ENCODE data around the gene DRD3.

DRD3 gene

DNA sequence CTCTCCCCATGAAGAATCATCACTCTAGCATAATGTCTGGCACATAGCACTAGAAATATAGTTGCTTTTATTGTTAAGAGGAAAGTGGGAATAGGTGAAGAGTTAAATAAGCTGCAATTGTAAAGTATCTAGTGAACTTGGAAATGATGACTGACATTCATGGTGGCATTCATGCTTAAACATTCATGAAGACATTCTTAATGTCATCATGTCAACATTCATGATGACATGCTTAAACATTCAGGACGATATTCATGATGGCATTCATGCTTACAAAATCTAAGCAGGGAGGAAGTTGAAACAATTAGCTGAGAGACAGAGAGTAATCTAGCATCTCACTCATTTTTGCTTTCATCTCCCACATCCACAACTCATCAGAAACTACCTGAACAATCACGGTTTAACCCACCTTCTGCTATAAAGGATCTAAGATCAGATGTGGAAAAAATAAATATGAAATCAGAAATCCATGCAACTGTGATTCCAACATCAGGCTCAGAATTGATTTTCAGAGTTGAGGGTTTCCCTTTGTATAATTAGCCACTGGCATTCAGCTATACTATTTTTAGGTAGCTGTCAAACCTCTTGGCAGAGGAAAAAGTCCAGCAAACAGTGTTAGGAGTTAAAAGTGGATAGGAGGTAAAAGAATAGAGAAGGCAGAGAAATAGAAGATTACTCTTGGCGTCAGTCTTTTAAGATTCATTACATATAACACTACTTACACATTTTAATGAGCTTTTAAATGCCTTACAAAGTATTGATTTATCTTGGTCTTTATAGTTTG is 3.5 kb downstream of the DRD3 start:
- H3K4me1 ChIP-seq, result no peaks in the 10 kb centered on the region
- no peak overlapping the region for H3K27ac ChIP-seq
- H3K36me3 ChIP-seq (ENCODE audit: control insufficient read depth, insufficient read depth, low read length), result no peaks in the 10 kb centered on the region
- no peaks in the 10 kb centered on the region for H3K79me2 ChIP-seq
- H3K27me3 ChIP-seq (ENCODE audit: control insufficient read depth, insufficient read depth, low read length), result no peaks in the 10 kb centered on the region
- H3K9ac ChIP-seq, result no peak overlapping the region
- no peak overlapping the region for H2AFZ ChIP-seq
- no peaks in the 10 kb centered on the region for H3K9me3 ChIP-seq (ENCODE audit: control insufficient read depth, low read length)
- TF ChIP-seq CTCF (IDR thresholded peaks at IDR 0.05), result no peak
- no peak overlapping the region for H3K4me2 ChIP-seq (ENCODE audit: low read length)
- no peak overlapping the region for H3K4me3 ChIP-seq (ENCODE audit: low read depth, low read length)

DNA sequence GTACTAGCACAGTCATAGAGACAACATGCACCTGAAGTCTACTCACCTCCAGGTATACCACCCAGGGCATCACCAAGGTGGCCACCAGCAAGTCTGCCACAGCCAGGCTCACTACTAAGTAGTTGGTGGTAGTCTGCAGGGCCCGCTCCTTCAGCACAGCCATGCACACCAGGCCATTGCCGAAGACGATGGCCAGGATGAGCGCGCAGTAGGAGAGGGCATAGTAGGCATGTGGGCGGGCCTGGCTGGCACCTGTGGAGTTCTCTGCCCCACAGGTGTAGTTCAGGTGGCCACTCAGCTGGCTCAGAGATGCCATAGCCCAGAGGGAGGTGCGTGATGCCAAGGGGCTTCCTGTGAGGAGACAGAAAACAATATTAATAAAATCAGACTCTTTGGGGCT is 7.2 kb downstream of the DRD3 start:
- Histone ChIP-seq H3K9me3 (ENCODE audit: control insufficient read depth, low read length) (no peaks in the 10 kb centered on the region), H3K4me3 (ENCODE audit: low read depth, low read length) (no peak overlapping the region), H2AFZ (no peak overlapping the region), H3K36me3 (ENCODE audit: control insufficient read depth, insufficient read depth, low read length) (no peaks in the 10 kb centered on the region), H3K9ac (no peak overlapping the region), H3K4me2 (ENCODE audit: low read length) (no peak overlapping the region), H3K4me1 (no peaks in the 10 kb centered on the region), H3K79me2 (no peaks in the 10 kb centered on the region), H3K27ac (no peak overlapping the region), H3K27me3 (ENCODE audit: control insufficient read depth, insufficient read depth, low read length) (no peaks in the 10 kb centered on the region)
- no peak for TF ChIP-seq CTCF (IDR thresholded peaks at IDR 0.05)

DNA sequence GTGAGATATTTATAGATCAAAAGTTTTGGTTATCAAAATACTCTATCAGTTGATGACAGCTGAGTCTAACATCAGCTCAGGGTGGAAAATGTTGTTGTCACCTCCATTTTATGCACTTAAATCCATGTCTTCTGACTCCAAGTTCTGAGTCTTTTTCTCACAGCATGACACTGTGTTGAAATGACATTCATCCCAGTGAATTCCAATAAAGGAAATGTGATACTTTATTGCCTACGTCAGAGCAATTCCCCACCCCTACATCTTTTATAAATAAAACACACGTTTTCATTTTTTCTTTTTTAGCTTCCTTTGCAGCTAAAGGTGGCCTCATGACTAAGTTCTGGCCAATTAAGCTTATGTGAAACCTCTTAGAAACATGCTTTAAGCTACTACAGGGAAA is 10.7 kb downstream of the DRD3 start:
- Histone ChIP-seq H2AFZ (no peak overlapping the region), H3K79me2 (no peaks in the 10 kb centered on the region), H3K4me3 (ENCODE audit: low read depth, low read length) (no peak overlapping the region), H3K4me1 (no peaks in the 10 kb centered on the region), H3K36me3 (ENCODE audit: control insufficient read depth, insufficient read depth, low read length) (no peaks in the 10 kb centered on the region), H3K9ac (no peak overlapping the region), H3K27me3 (ENCODE audit: control insufficient read depth, insufficient read depth, low read length) (no peaks in the 10 kb centered on the region), H3K9me3 (ENCODE audit: control insufficient read depth, low read length) (no peaks in the 10 kb centered on the region), H3K27ac (no peak overlapping the region), H3K4me2 (ENCODE audit: low read length) (no peak overlapping the region)
- TF ChIP-seq CTCF (IDR thresholded peaks at IDR 0.05), result no peak

DNA sequence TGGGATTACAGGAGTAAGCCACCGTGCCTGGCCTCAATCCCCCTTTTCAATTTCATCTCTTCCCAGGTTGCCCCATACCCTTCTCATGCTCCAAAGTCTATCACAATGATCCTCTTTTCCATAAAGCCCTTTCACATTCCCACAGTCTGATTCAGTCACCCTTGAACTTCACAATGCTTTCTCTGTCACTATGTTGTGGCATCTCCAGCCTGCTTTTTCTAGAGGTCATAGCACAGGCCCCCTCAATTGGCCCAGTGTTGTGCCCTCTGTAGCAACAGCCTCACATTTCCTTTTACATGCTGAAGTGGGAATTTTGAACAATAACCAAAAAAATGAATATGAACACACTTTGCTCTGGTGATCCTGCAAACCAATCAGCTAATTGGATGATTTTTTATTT is 21.5 kb downstream of the DRD3 start:
- H3K9ac ChIP-seq, result no peak overlapping the region
- H3K27me3 ChIP-seq (ENCODE audit: control insufficient read depth, insufficient read depth, low read length), result no peaks in the 10 kb centered on the region
- H2AFZ ChIP-seq, result no peak overlapping the region
- H3K9me3 ChIP-seq (ENCODE audit: control insufficient read depth, low read length), result no peaks in the 10 kb centered on the region
- no peaks in the 10 kb centered on the region for H3K36me3 ChIP-seq (ENCODE audit: control insufficient read depth, insufficient read depth, low read length)
- H3K27ac ChIP-seq, result no peak overlapping the region
- no peaks in the 10 kb centered on the region for H3K79me2 ChIP-seq
- no peak overlapping the region for H3K4me3 ChIP-seq (ENCODE audit: low read depth, low read length)
- TF ChIP-seq CTCF (IDR thresholded peaks at IDR 0.05), result no peak
- no peaks in the 10 kb centered on the region for H3K4me1 ChIP-seq
- H3K4me2 ChIP-seq (ENCODE audit: low read length), result no peak overlapping the region

- Histone ChIP-seq H3K9me3 (ENCODE audit: control insufficient read depth, low read length) (no peaks in the 10 kb centered on the region), H3K27ac (no peak overlapping the region), H3K4me2 (ENCODE audit: low read length) (no peak overlapping the region), H3K9ac (no peak overlapping the region), H3K36me3 (ENCODE audit: control insufficient read depth, insufficient read depth, low read length) (no peaks in the 10 kb centered on the region), H2AFZ (no peak overlapping the region), H3K27me3 (ENCODE audit: control insufficient read depth, insufficient read depth, low read length) (no peaks in the 10 kb centered on the region), H3K79me2 (no peaks in the 10 kb centered on the region), H3K4me3 (ENCODE audit: low read depth, low read length) (no peak overlapping the region), H3K4me1 (no peaks in the 10 kb centered on the region)
- TF ChIP-seq CTCF (IDR thresholded peaks at IDR 0.05), result no peak
Observed at GRCh38 chr3:114155370-114155821, 23.5 kb downstream of the DRD3 start.
